ENCODE measurements around the gene PAK1.

PAK1 gene

GRCh38 chr11:77515483-77515882, 41.6 kb upstream of the PAK1 start:
- no peak for TF ChIP-seq CTCF (IDR thresholded peaks at IDR 0.05; ENCODE audit: low read depth, low read length)
- no peak for DNase-seq (ENCODE audit: extremely low read depth, low read depth)

GRCh38 chr11:77515063-77515462, 41.2 kb upstream of the PAK1 start:
- DNase-seq (ENCODE audit: extremely low read depth, low read depth) = no peak
- TF ChIP-seq CTCF (IDR thresholded peaks at IDR 0.05; ENCODE audit: low read depth, low read length) = no peak

- no peak for DNase-seq (ENCODE audit: extremely low read depth, low read depth)
These were observed 38.2 kb upstream of the PAK1 start for GRCh38 chr11:77512092-77512491.

GRCh38 chr11:77510851-77511250, 37.0 kb upstream of the PAK1 start:
- DNase-seq (ENCODE audit: extremely low read depth, low read depth) = no peak
- no peak for TF ChIP-seq CTCF (IDR thresholded peaks at IDR 0.05; ENCODE audit: low read depth, low read length)

More at GRCh38 chr11:77512092-77512491, 38.2 kb upstream of the PAK1 start:
- no peak for TF ChIP-seq CTCF (IDR thresholded peaks at IDR 0.05; ENCODE audit: low read depth, low read length)

GRCh38 chr11:77510095-77510494, 36.2 kb upstream of the PAK1 start:
- no peak for TF ChIP-seq CTCF (IDR thresholded peaks at IDR 0.05; ENCODE audit: low read depth, low read length)
- DNase-seq (ENCODE audit: extremely low read depth, low read depth) = no peak

GRCh38 chr11:77508019-77508418, 34.1 kb upstream of the PAK1 start:
- TF ChIP-seq CTCF (IDR thresholded peaks at IDR 0.05; ENCODE audit: low read depth, low read length) = no peak
- DNase-seq (ENCODE audit: extremely low read depth, low read depth) = no peak

- no peak for DNase-seq (ENCODE audit: extremely low read depth, low read depth)
- no peak for TF ChIP-seq CTCF (IDR thresholded peaks at IDR 0.05; ENCODE audit: low read depth, low read length)
These were observed 33.0 kb upstream of the PAK1 start for GRCh38 chr11:77506857-77507256.
